ENCODE results near the gene PIGV. TPM values are rescaled to one million over a fixed set of nuclear protein-coding genes. Genes with fewer than 3 reads are reported as not detected.
A peak's percentile ranks its signal among the peaks of the same experiment; 100 is the strongest.

PIGV gene
- total RNA-seq, 1 experiment from 2014 or later = 13.2 TPM

DNA sequence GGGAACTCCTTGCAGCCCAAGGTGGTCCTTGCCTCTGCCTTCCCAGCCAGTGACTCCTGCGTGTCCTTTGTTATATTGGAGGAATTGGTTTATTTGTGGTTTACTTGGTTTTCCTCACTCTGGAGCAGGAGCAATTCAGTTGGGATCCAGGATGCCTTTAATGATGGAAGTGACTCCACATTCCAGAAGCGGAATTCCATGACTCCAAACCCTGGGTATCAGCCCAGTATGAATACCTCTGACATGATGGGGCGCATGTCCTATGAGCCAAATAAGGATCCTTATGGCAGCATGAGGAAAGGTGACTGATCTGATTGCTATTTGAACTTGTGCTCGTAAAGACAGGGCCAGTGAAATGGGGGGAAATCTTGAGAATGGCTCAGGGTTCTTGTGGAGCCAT lies 15.1 kb upstream of the PIGV start:
- Histone ChIP-seq H3K9me3 (ENCODE audit: control insufficient read depth in 1 of 2, insufficient read depth in 1 of 2, low read depth in 1 of 2, low read length in 2 of 2) (no peaks in the 10 kb centered on the region), H3K9ac (ENCODE audit: low read length) (peak overlapping the region; percentile 38), H2AFZ (ENCODE audit: low read depth, low read length, poor library complexity, severe bottlenecking) (no peak overlapping the region), H3K79me2 (ENCODE audit: insufficient read depth, low read length) (peaks cover 4% of the 10 kb centered on the region; the same call in 1 of the 2 replicates), H4K20me1 (ENCODE audit: insufficient read depth) (no peaks in the 10 kb centered on the region), H3K4me1 (ENCODE audit: control insufficient read depth in 1 of 2, insufficient read depth in 2 of 2, low read length in 2 of 2) (peaks cover 21 to 59% of the 10 kb centered on the region in 2 experiments), H3K4me3 (replicated peaks in 1 of 2; ENCODE audit: low read depth in 1 of 2, low read length in 2 of 2) (peak overlapping the region in 1 of 2 experiments; percentile 14; a peak in 1 of 4 replicates), H3K9me2 (ENCODE audit: insufficient read depth) (no peaks in the 10 kb centered on the region), H3K36me3 (ENCODE audit: control insufficient read depth in 1 of 2, insufficient read depth in 2 of 2, low read length in 2 of 2) (peaks cover 61 to 72% of the 10 kb centered on the region in 2 experiments), H3K4me2 (ENCODE audit: low read length) (peak overlapping the region; percentile 58), H3K27ac (ENCODE audit: low read depth, low read length) (peak overlapping the region; percentile 52; the same call in 1 of the 2 replicates), H3K27me3 (ENCODE audit: insufficient read depth, low read length) (no peaks in the 10 kb centered on the region)
- TF ChIP-seq SIN3A (IDR thresholded peaks at IDR 0.05; ENCODE audit: low read depth) (no peak), SP1 (IDR thresholded peaks at IDR 0.05; ENCODE audit: low read depth) (peak; percentile 30; the same call in 1 of the 2 replicates), POLR2AphosphoS5 (IDR thresholded peaks at IDR 0.05; ENCODE audit: low read depth, low read length) (0 out of 2 replicates have a peak, but pooled peaks have one; percentile 10), FOSL1 (IDR thresholded peaks at IDR 0.05; ENCODE audit: low read depth) (no peak), POLR2A (IDR thresholded peaks at IDR 0.05; ENCODE audit: borderline replicate concordance, extremely low read depth, insufficient read depth, insufficient read length) (no peak), EZH2 (IDR thresholded peaks at IDR 0.05) (no peak), RAD21 (IDR thresholded peaks at IDR 0.05; ENCODE audit: low read depth) (no peak), SRF (IDR thresholded peaks at IDR 0.05; ENCODE audit: low read depth) (peak; percentile 84), ZNF274 (IDR thresholded peaks at IDR 0.05; ENCODE audit: low read depth, low read length) (no peak), CEBPB (IDR thresholded peaks at IDR 0.05; ENCODE audit: low read depth) (no peak), YY1 (IDR thresholded peaks at IDR 0.05; ENCODE audit: extremely low read depth, insufficient replicate concordance, low read depth, low read length) (no peak), JUND (IDR thresholded peaks at IDR 0.05) (0 out of 2 replicates have a peak, but pooled peaks have one; percentile 16)
- TF ChIP-seq, protein P1, sequence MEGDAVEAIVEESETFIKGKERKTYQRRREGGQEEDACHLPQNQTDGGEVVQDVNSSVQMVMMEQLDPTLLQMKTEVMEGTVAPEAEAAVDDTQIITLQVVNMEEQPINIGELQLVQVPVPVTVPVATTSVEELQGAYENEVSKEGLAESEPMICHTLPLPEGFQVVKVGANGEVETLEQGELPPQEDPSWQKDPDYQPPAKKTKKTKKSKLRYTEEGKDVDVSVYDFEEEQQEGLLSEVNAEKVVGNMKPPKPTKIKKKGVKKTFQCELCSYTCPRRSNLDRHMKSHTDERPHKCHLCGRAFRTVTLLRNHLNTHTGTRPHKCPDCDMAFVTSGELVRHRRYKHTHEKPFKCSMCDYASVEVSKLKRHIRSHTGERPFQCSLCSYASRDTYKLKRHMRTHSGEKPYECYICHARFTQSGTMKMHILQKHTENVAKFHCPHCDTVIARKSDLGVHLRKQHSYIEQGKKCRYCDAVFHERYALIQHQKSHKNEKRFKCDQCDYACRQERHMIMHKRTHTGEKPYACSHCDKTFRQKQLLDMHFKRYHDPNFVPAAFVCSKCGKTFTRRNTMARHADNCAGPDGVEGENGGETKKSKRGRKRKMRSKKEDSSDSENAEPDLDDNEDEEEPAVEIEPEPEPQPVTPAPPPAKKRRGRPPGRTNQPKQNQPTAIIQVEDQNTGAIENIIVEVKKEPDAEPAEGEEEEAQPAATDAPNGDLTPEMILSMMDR (IDR thresholded peaks at IDR 0.05 in 2 of 3, conservative IDR thresholded peaks at IDR 0.05 in 1 of 3; ENCODE audit: borderline replicate concordance in 1 of 3, insufficient read depth in 1 of 3, low read depth in 2 of 3, low read length in 2 of 3) = no peak
- TF ChIP-seq, protein P2, sequence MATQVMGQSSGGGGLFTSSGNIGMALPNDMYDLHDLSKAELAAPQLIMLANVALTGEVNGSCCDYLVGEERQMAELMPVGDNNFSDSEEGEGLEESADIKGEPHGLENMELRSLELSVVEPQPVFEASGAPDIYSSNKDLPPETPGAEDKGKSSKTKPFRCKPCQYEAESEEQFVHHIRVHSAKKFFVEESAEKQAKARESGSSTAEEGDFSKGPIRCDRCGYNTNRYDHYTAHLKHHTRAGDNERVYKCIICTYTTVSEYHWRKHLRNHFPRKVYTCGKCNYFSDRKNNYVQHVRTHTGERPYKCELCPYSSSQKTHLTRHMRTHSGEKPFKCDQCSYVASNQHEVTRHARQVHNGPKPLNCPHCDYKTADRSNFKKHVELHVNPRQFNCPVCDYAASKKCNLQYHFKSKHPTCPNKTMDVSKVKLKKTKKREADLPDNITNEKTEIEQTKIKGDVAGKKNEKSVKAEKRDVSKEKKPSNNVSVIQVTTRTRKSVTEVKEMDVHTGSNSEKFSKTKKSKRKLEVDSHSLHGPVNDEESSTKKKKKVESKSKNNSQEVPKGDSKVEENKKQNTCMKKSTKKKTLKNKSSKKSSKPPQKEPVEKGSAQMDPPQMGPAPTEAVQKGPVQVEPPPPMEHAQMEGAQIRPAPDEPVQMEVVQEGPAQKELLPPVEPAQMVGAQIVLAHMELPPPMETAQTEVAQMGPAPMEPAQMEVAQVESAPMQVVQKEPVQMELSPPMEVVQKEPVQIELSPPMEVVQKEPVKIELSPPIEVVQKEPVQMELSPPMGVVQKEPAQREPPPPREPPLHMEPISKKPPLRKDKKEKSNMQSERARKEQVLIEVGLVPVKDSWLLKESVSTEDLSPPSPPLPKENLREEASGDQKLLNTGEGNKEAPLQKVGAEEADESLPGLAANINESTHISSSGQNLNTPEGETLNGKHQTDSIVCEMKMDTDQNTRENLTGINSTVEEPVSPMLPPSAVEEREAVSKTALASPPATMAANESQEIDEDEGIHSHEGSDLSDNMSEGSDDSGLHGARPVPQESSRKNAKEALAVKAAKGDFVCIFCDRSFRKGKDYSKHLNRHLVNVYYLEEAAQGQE (IDR thresholded peaks at IDR 0.05; ENCODE audit: low read depth) = no peak
- intact Hi-C loops (cut with micrococcal nuclease) = loop anchor here (5.0 kb wide), 1 partner anchor 45 kb away; no protein-coding TSS in a partner anchor
- ChIA-PET POLR2A (interaction anchor here (0.6 to 2.1 kb wide), 3 partner anchors 16 to 149 kb away, joined by 3 to 13 read pairs (median 3); partner anchors contain the start of gene PIGV), RAD21 (ENCODE audit: low non-redundant PET in 1 of 2, low total read pairs in 2 of 2, uncharacterized antibody in 2 of 2, unreplicated experiment in 2 of 2) (interaction anchor here in 1 of 2 experiments (1.1 kb wide), 1 partner anchor 95 kb away, joined by 3 read pairs; no protein-coding TSS in a partner anchor), CTCF (interaction anchor here (1.6 kb wide), 1 partner anchor 16 kb away, joined by 5 read pairs; no protein-coding TSS in a partner anchor)
- BruUV-seq (replicated peaks) = no TSS peak
- ATAC-seq (peak; percentile 19; the same call in 1 of the 2 replicates), DNase-seq (ENCODE audit: low read depth, low spot score) (no peak)

All from HCT116 (cell line).